HCT116 (cell line): Measurements from ENCODE around the gene CD58. TPM values are rescaled to one million over a fixed set of nuclear protein-coding genes. Genes with fewer than 3 reads are reported as not detected.
"Not testable (repeated sequence)": the region's sequence is repeated elsewhere in the genome, so short reads cannot be mapped to it uniquely, and the experiment has no call there.

Experiments
- ATAC-seq: fragments of 200-7000 bp; cut with Tn5 transposase; 2 replicates; pipeline ENCODE4 v1.9.1; 2020; ENCODE audit warnings: mild to moderate bottlenecking, moderate library complexity
- BruUV-seq: library from RNA; stranded (reverse); fragments of 400-500 nt; replicated peaks from 2 replicates; lab custom pipeline; 2021; lab: Mats Ljungman, UMichigan
- CTCF ChIA-PET: fragments of 300-600 bp; sonication (Branson Sonifier 250); formaldehyde crosslinking; loops from one replicate; lab custom pipeline; 2021; ENCODE audit warnings: antibody characterized with exemption; lab: Charles Lee
- POLR2A ChIA-PET: fragments of 300-600, 350-600 bp; sonication (Branson Sonifier 250); formaldehyde crosslinking; loops from one replicate; lab custom pipeline; 2021; ENCODE audit warnings: antibody characterized with exemption; lab: Charles Lee
- RAD21 ChIA-PET, 2 experiments: fragments of 300-600 bp; sonication (Branson Sonifier 250); formaldehyde crosslinking; loops; one replicate each; lab custom pipeline; 2023; ENCODE audit warnings: low total read pairs in 2 of 2; ENCODE audit not compliant: uncharacterized antibody in 2 of 2, unreplicated experiment in 2 of 2, low non-redundant PET in 1 of 2; lab: Charles Lee
- DNase-seq: peaks from one replicate; pipeline ENCODE4 v3.0.0-alpha.2; 2010; ENCODE audit warnings: low read depth, low spot score
- H2AFZ ChIP-seq: fragments of 200-600 bp; shearing (Covaris generic), sonication (generic); 2 replicates; pipeline ENCODE4 v1.6.1; 2017; ENCODE audit warnings: low read depth, mixed run types, mixed read lengths, antibody characterized with exemption, low read length; ENCODE audit not compliant: poor library complexity, severe bottlenecking
- H3K27ac ChIP-seq: 2 replicates; pipeline ENCODE4 v1.5.1; 2012; ENCODE audit warnings: low read depth, low read length
- H3K27me3 ChIP-seq: fragments of 200-600 bp; sonication (generic); 2 replicates; pipeline ENCODE4 v1.6.1; 2016; ENCODE audit warnings: mixed run types, low read length, mixed read lengths; ENCODE audit not compliant: insufficient read depth
- H3K36me3 ChIP-seq, 2 experiments: fragments of 200-500 bp in 1 of 2; fragments of 200-600 bp in 1 of 2; sonication (Bioruptor generic) in 1 of 2; sonication (generic) in 1 of 2; 2 replicates each; pipeline versions ENCODE4 v1.5.1 to v1.6.1; 2014 to 2016; ENCODE audit warnings: low read length in 2 of 2, inconsistent platforms in 1 of 2, mixed read lengths in 1 of 2, mixed run types in 1 of 2; ENCODE audit not compliant: insufficient read depth in 2 of 2, control insufficient read depth in 1 of 2
- H3K4me1 ChIP-seq, 2 experiments: fragments of 200-600 bp in 1 of 2; sonication (generic) in 1 of 2; 2 replicates each; pipeline versions ENCODE4 v1.5.1 to v1.6.1; 2012 to 2017; ENCODE audit warnings: low read length in 2 of 2, inconsistent platforms in 1 of 2, mild to moderate bottlenecking in 1 of 2, mixed read lengths in 1 of 2, mixed run types in 1 of 2, moderate library complexity in 1 of 2; ENCODE audit not compliant: insufficient read depth in 2 of 2, control insufficient read depth in 1 of 2
- H3K4me2 ChIP-seq: fragments of 200-600 bp; sonication (generic); 2 replicates; pipeline ENCODE4 v1.6.1; 2017; ENCODE audit warnings: mixed run types, low read length, mixed read lengths
- H3K4me3 ChIP-seq, 2 experiments: fragments of 200-600 bp in 1 of 2; sonication (generic) in 1 of 2; replicated peaks in 1 of 2; 2 replicates each; pipeline ENCODE4 v1.5.1; 2011 to 2016; ENCODE audit warnings: low read length in 2 of 2, control low read depth in 1 of 2, low read depth in 1 of 2, mild to moderate bottlenecking in 1 of 2, mixed read lengths in 1 of 2, mixed run types in 1 of 2
- H3K79me2 ChIP-seq: fragments of 200-600 bp; sonication (generic); 2 replicates; pipeline ENCODE4 v1.6.1; 2017; ENCODE audit warnings: mild to moderate bottlenecking, mixed run types, low read length, moderate library complexity, mixed read lengths; ENCODE audit not compliant: insufficient read depth
- H3K9ac ChIP-seq: fragments of 200-600 bp; sonication (generic); 2 replicates; pipeline ENCODE4 v1.6.1; 2016; ENCODE audit warnings: low read length, mixed read lengths
- H3K9me2 ChIP-seq: fragments of 200-600 bp; sonication (generic), shearing (Covaris generic); 2 replicates; pipeline ENCODE4 v1.6.1; 2017; ENCODE audit warnings: mixed run types, mild to moderate bottlenecking, moderate library complexity; ENCODE audit not compliant: insufficient read depth
- H3K9me3 ChIP-seq, 2 experiments: fragments of 200-500 bp in 1 of 2; fragments of 200-600 bp in 1 of 2; sonication (Bioruptor generic) in 1 of 2; sonication (generic) in 1 of 2; 2 replicates each; pipeline ENCODE4 v1.6.1; 2014 to 2017; ENCODE audit warnings: low read length in 2 of 2, mixed read lengths in 2 of 2, inconsistent platforms in 1 of 2, low read depth in 1 of 2, mild to moderate bottlenecking in 1 of 2, mixed run types in 1 of 2, moderate library complexity in 1 of 2; ENCODE audit not compliant: control insufficient read depth in 1 of 2, insufficient read depth in 1 of 2
- H4K20me1 ChIP-seq: fragments of 200-600 bp; sonication (generic), shearing (Covaris generic); 2 replicates; pipeline ENCODE4 v1.6.1; 2017; ENCODE audit warnings: mixed run types, mild to moderate bottlenecking, moderate library complexity; ENCODE audit not compliant: insufficient read depth
- intact Hi-C: fragments of 100-400 bp; cut with micrococcal nuclease; formaldehyde crosslinking; loops from 2 replicates; pipeline ENCODE4 v1.10.0; 2022
- total RNA-seq: library from RNA; stranded (reverse); gene quantifications from one replicate; pipeline ENCODE4 v1.2.1, GENCODE V29; 2021; ENCODE audit not compliant: unreplicated experiment

The CD58 gene
- total RNA-seq, 1 experiment from 2014 or later, result 18.0 TPM

- CTCF ChIA-PET, DNase-seq, H3K27me3 ChIP-seq, POLR2A ChIA-PET, H3K27ac ChIP-seq, H3K9me3 ChIP-seq, intact Hi-C loops, H3K4me3 ChIP-seq, BruUV-seq, H3K4me2 ChIP-seq, RAD21 ChIA-PET, H3K9ac ChIP-seq, H3K36me3 ChIP-seq, H3K79me2 ChIP-seq, H3K9me2 ChIP-seq, H4K20me1 ChIP-seq, H2AFZ ChIP-seq, ATAC-seq: not testable (repeated sequence)
- H3K4me1 ChIP-seq, result peaks cover 5 to 19% of the 10 kb centered on the region in 2 experiments; a peak in 3 of 4 replicates
Measured at GRCh38 chr1:116593401-116593800, 22.6 kb upstream of the CD58 start.

DNA sequence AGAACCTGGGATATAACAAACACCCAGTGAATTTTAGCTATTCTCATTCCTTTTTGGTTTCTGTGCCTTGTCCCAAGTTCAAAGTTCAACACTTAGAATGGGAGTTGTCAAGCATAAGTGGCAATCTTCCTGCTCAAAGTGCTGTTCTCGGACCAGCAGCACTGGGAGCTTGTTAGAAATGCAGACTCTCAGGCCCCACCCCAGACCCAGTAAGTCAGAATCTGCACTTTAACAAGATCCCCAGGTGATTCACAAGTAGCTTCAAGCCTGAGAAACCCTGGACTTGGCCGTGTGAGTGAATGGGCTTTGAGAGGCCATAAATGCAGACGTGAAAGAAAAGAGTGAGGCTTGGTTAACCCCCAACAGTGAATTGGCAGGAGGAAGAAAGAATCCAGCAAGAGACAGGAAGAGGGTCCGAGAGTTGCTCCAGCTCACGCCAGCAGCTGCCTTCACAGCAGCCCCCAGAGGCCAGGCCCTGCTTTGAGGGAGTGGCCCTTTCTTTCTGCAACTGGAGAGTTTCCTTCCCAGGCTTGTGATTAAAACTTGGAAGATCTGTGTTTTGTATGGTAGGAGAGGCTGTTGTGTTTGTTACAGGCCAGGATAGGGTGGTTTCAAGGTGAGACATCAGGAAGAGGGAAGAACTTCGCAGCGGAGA is 21.3 kb upstream of the CD58 start:
- H3K79me2 ChIP-seq, DNase-seq, intact Hi-C loops, CTCF ChIA-PET, H3K27ac ChIP-seq, H3K4me3 ChIP-seq, H2AFZ ChIP-seq, H3K4me2 ChIP-seq, H3K36me3 ChIP-seq, ATAC-seq, H4K20me1 ChIP-seq, BruUV-seq, H3K9me3 ChIP-seq, RAD21 ChIA-PET, POLR2A ChIA-PET, H3K9ac ChIP-seq, H3K27me3 ChIP-seq, H3K9me2 ChIP-seq: not testable (repeated sequence)
- peaks cover 5 to 19% of the 10 kb centered on the region in 2 experiments; a peak in 3 of 4 replicates for H3K4me1 ChIP-seq

- H3K27ac ChIP-seq, BruUV-seq, H3K9me2 ChIP-seq, intact Hi-C loops, DNase-seq, POLR2A ChIA-PET, ATAC-seq, RAD21 ChIA-PET, H2AFZ ChIP-seq, H3K4me3 ChIP-seq, H3K9me3 ChIP-seq, CTCF ChIA-PET, H4K20me1 ChIP-seq, H3K27me3 ChIP-seq, H3K79me2 ChIP-seq, H3K9ac ChIP-seq, H3K4me2 ChIP-seq, H3K36me3 ChIP-seq: not testable (repeated sequence)
- H3K4me1 ChIP-seq, result peaks cover 5 to 21% of the 10 kb centered on the region in 2 experiments; a peak in 3 of 4 replicates
Measured at GRCh38 chr1:116591006-116591950, 20.5 kb upstream of the CD58 start.

- H3K9me2 ChIP-seq, H3K4me2 ChIP-seq, H3K9me3 ChIP-seq, H3K36me3 ChIP-seq, ATAC-seq, H3K79me2 ChIP-seq, POLR2A ChIA-PET, H3K27ac ChIP-seq, RAD21 ChIA-PET, H2AFZ ChIP-seq, BruUV-seq, H3K27me3 ChIP-seq, CTCF ChIA-PET, H3K4me3 ChIP-seq, intact Hi-C loops, H3K9ac ChIP-seq, DNase-seq, H4K20me1 ChIP-seq: not testable (repeated sequence)
- H3K4me1 ChIP-seq, result peaks cover 5 to 15% of the 10 kb centered on the region in 2 experiments; a peak in 3 of 4 replicates
Measured at GRCh38 chr1:116590359-116591005, 19.7 kb upstream of the CD58 start.
